GM23248 (cell line): ENCODE measurements around the gene HOXD13. TPM values are rescaled to one million over a fixed set of nuclear protein-coding genes. Genes with fewer than 3 reads are reported as not detected.

ENCODE experiments used
- DNase-seq: peaks from one replicate; pipeline ENCODE4 v3.0.0-alpha.2; 2015
- H2AFZ ChIP-seq: fragments of 200-600 bp; sonication (generic); 2 replicates; pipeline ENCODE4 v1.6.1; 2016; ENCODE audit warnings: antibody characterized with exemption
- H3F3A ChIP-seq: fragments of 200-600 bp; sonication (generic); 2 replicates; pipeline ENCODE4 v1.6.1; 2016; ENCODE audit warnings: mild to moderate bottlenecking, antibody characterized with exemption, mixed run types; ENCODE audit not compliant: insufficient read depth
- H3K27ac ChIP-seq: fragments of 200-600 bp; sonication (generic); 2 replicates; pipeline ENCODE4 v1.5.1; 2016; ENCODE audit warnings: mild to moderate bottlenecking
- H3K27me3 ChIP-seq: fragments of 200-600 bp; sonication (generic); replicated peaks from 2 replicates; pipeline ENCODE4 v1.6.1; 2016; ENCODE audit warnings: mild to moderate bottlenecking; ENCODE audit not compliant: insufficient read depth
- H3K36me3 ChIP-seq: fragments of 200-600 bp; sonication (generic); 2 replicates; pipeline ENCODE4 v1.6.1; 2016; ENCODE audit warnings: low read depth, mild to moderate bottlenecking
- H3K4me1 ChIP-seq: fragments of 200-600 bp; sonication (generic); 2 replicates; pipeline ENCODE4 v1.6.1; 2016; ENCODE audit warnings: mild to moderate bottlenecking; ENCODE audit not compliant: insufficient read depth
- H3K4me2 ChIP-seq: fragments of 200-600 bp; sonication (generic); one replicate; pipeline ENCODE4 v1.6.1; 2016; ENCODE audit warnings: mild to moderate bottlenecking; ENCODE audit not compliant: unreplicated experiment
- H3K4me3 ChIP-seq: fragments of 200-600 bp; sonication (generic); 2 replicates; pipeline ENCODE4 v1.5.1; 2016; ENCODE audit warnings: mild to moderate bottlenecking
- H3K79me2 ChIP-seq: fragments of 200-600 bp; sonication (generic); 2 replicates; pipeline ENCODE4 v1.6.1; 2016; ENCODE audit warnings: mild to moderate bottlenecking; ENCODE audit not compliant: insufficient read depth
- H3K9ac ChIP-seq: fragments of 200-600 bp; sonication (generic); 2 replicates; pipeline ENCODE4 v1.6.1; 2016; ENCODE audit warnings: mild to moderate bottlenecking
- H3K9me2 ChIP-seq: fragments of 200-600 bp; sonication (generic); 2 replicates; pipeline ENCODE4 v1.6.1; 2016; ENCODE audit warnings: mixed run types, mild to moderate bottlenecking, moderate library complexity; ENCODE audit not compliant: insufficient read depth
- H3K9me3 ChIP-seq: fragments of 200-600 bp; sonication (generic); one replicate; pipeline ENCODE4 v1.6.1; 2017; ENCODE audit warnings: low read depth
- H4K20me1 ChIP-seq: fragments of 200-600 bp; sonication (generic); 2 replicates; pipeline ENCODE4 v1.6.0; 2016; ENCODE audit not compliant: insufficient read depth
- EZH2 ChIP-seq: fragments of 200-600 bp; sonication (generic); IDR thresholded peaks from 2 replicates; pipeline ENCODE4 v1.6.1; 2018; ENCODE audit warnings: antibody characterized with exemption, mild to moderate bottlenecking; ENCODE audit not compliant: insufficient read depth, poor library complexity, severe bottlenecking
- EZH2phosphoT487 ChIP-seq: fragments of 200-600 bp; sonication (generic); IDR thresholded peaks from 2 replicates; pipeline ENCODE4 v1.6.1; 2018; ENCODE audit warnings: antibody characterized with exemption, moderate library complexity, mild to moderate bottlenecking, low read depth; ENCODE audit not compliant: insufficient read depth
- whole genome bisulfite sequencing, 2 experiments: methylation state at CpG; one replicate each; pipeline ENCODE4 v1.1.6; 2015 to 2017; ENCODE audit warnings: low lambda C conversion rate in 2 of 2, low coverage in 1 of 2; ENCODE audit errors: missing lambda C conversion rate in 2 of 2; 5-methylcytosine and 5-hydroxymethylcytosine counted together
- in situ Hi-C: fragments of 300-500 bp; cut with MboI; formaldehyde crosslinking; loops from 2 replicates; pipeline ENCODE4 v1.15.0; 2020
- polyA plus RNA-seq: library from polyadenylated mRNA; unstranded; fragments of >200 nt; fragmentation: Nextera tagmentation; extraction: Ambion mirVana; gene quantifications from 2 replicates; pipeline ENCODE4 v1.2.1, GENCODE V29; 2016
- total RNA-seq: library from RNA; depleted of rRNA; stranded (reverse); fragments of >200 nt; shearing (Covaris generic); gene quantifications from 2 replicates; pipeline ENCODE4 v1.2.3, GENCODE V29; 2014

The HOXD13 gene
- total and polyA plus RNA-seq, 2 experiments from 2014 or later, result 2.4 to 3.8 TPM

- peak overlapping the region; percentile 88 for H3K27ac ChIP-seq
- H3K9ac ChIP-seq, result peak overlapping the region; percentile 89
- DNase-seq, result peak; percentile 57
- no peaks in the 10 kb centered on the region for H3K27me3 ChIP-seq
- peak overlapping the region; percentile 95 for H3K4me2 ChIP-seq
- H4K20me1 ChIP-seq, result no peaks in the 10 kb centered on the region
- peaks cover 15% of the 10 kb centered on the region for H3K36me3 ChIP-seq
- peaks cover 21% of the 10 kb centered on the region for H3F3A ChIP-seq
- peaks cover 96% of the 10 kb centered on the region for H3K79me2 ChIP-seq
- H3K4me1 ChIP-seq, result no peaks in the 10 kb centered on the region; the same call in 1 of the 2 replicates
- H3K9me3 ChIP-seq, result no peaks in the 10 kb centered on the region
- no peaks in the 10 kb centered on the region for H3K9me2 ChIP-seq
- peak overlapping the region; percentile 70 for H3K4me3 ChIP-seq
- 35 to 48% methylated on average over 25 to 26 of the region's 26 CpGs for WGBS, 2 experiments
- no peak overlapping the region for H2AFZ ChIP-seq
- in situ Hi-C loops, result loop anchor here (25.0 kb wide), 1 partner anchor 1628 kb away; no protein-coding TSS in a partner anchor
- TF ChIP-seq EZH2phosphoT487 (no peak), EZH2 (no peak)
These were observed 16.8 kb downstream of the HOXD13 start for GRCh38 chr2:176109192-176109901.

GRCh38 chr2:176109946-176110345, 17.4 kb downstream of the HOXD13 start:
- H3K36me3 ChIP-seq, result peaks cover 15% of the 10 kb centered on the region
- H3K9me3 ChIP-seq, result no peaks in the 10 kb centered on the region
- H3K79me2 ChIP-seq, result peaks cover 96% of the 10 kb centered on the region
- H3K4me3 ChIP-seq, result peak overlapping the region; percentile 70
- H3K9ac ChIP-seq, result peak overlapping the region; percentile 89
- no peak overlapping the region for H2AFZ ChIP-seq
- no peak for DNase-seq
- H3F3A ChIP-seq, result peaks cover 21% of the 10 kb centered on the region
- in situ Hi-C loops, result loop anchor here (25.0 kb wide), 1 partner anchor 1627 kb away; no protein-coding TSS in a partner anchor
- no peaks in the 10 kb centered on the region for H3K9me2 ChIP-seq
- no peaks in the 10 kb centered on the region for H4K20me1 ChIP-seq
- H3K27ac ChIP-seq, result peak overlapping the region; percentile 88
- H3K27me3 ChIP-seq, result no peaks in the 10 kb centered on the region
- no peaks in the 10 kb centered on the region; the same call in 1 of the 2 replicates for H3K4me1 ChIP-seq
- peak overlapping the region; percentile 95 for H3K4me2 ChIP-seq
- WGBS, 2 experiments, result 64% methylated on average over 4 of the region's 4 CpGs
- TF ChIP-seq EZH2 (no peak), EZH2phosphoT487 (no peak)

- H3K4me1 ChIP-seq, result no peaks in the 10 kb centered on the region; the same call in 1 of the 2 replicates
- H3K4me2 ChIP-seq, result peak overlapping the region; percentile 95
- no peaks in the 10 kb centered on the region for H4K20me1 ChIP-seq
- no peak for DNase-seq
- no peaks in the 10 kb centered on the region for H3K27me3 ChIP-seq
- H3K79me2 ChIP-seq, result peaks cover 96% of the 10 kb centered on the region
- peak overlapping the region; percentile 70 for H3K4me3 ChIP-seq
- H3K9me2 ChIP-seq, result no peaks in the 10 kb centered on the region
- H3K9ac ChIP-seq, result peak overlapping the region; percentile 89
- H3K9me3 ChIP-seq, result no peaks in the 10 kb centered on the region
- H3K27ac ChIP-seq, result peak overlapping the region; percentile 88
- no peak for TF ChIP-seq EZH2
- no peak for TF ChIP-seq EZH2phosphoT487
- in situ Hi-C loops, result loop anchor here (25.0 kb wide), 1 partner anchor 1627 kb away; no protein-coding TSS in a partner anchor
- WGBS, 2 experiments, result 34 to 41% methylated on average over 7 of the region's 7 CpGs
- H3K36me3 ChIP-seq, result peaks cover 15% of the 10 kb centered on the region
- peaks cover 21% of the 10 kb centered on the region for H3F3A ChIP-seq
- no peak overlapping the region for H2AFZ ChIP-seq
These were observed 18.1 kb downstream of the HOXD13 start for GRCh38 chr2:176110415-176111308.

GRCh38 chr2:176111309-176111663, 18.8 kb downstream of the HOXD13 start:
- peak overlapping the region; percentile 89 for H3K9ac ChIP-seq
- H3F3A ChIP-seq, result peaks cover 17% of the 10 kb centered on the region
- WGBS, 2 experiments, result 8 to 13% methylated on average over 16 of the region's 16 CpGs
- in situ Hi-C loops, result loop anchor here (25.0 kb wide), 1 partner anchor 1626 kb away; no protein-coding TSS in a partner anchor
- H3K9me2 ChIP-seq, result no peaks in the 10 kb centered on the region
- H3K36me3 ChIP-seq, result peaks cover 15% of the 10 kb centered on the region
- TF ChIP-seq EZH2 (no peak), EZH2phosphoT487 (no peak)
- H3K4me3 ChIP-seq, result peak overlapping the region; percentile 70
- DNase-seq, result peak; percentile 92
- H3K4me2 ChIP-seq, result peak overlapping the region; percentile 95
- H3K4me1 ChIP-seq, result no peaks in the 10 kb centered on the region; the same call in 1 of the 2 replicates
- peak overlapping the region; percentile 88 for H3K27ac ChIP-seq
- H3K27me3 ChIP-seq, result no peaks in the 10 kb centered on the region
- H3K79me2 ChIP-seq, result peaks cover 96% of the 10 kb centered on the region
- no peak overlapping the region for H2AFZ ChIP-seq
- no peaks in the 10 kb centered on the region for H4K20me1 ChIP-seq
- no peaks in the 10 kb centered on the region for H3K9me3 ChIP-seq
